ENCODE results near the gene ERAP2. TPM values are rescaled to one million over a fixed set of nuclear protein-coding genes. Genes with fewer than 3 reads are reported as not detected.
"Not testable (repeated sequence)": the region's sequence is repeated elsewhere in the genome, so short reads cannot be mapped to it uniquely, and the experiment has no call there.

ERAP2 gene
- total RNA-seq, 1 donor from 2014 or later = 1.5 TPM

GRCh38 chr5:96871686-96872085 is 4.6 kb upstream of the ERAP2 start:
- TF ChIP-seq CTCF (conservative IDR thresholded peaks at IDR 0.05) = no peak
- H3K27me3 Mint-ChIP-seq = peaks cover 2% of the 10 kb centered on the region
- H3K9me3 Mint-ChIP-seq = no peaks in the 10 kb centered on the region
- no peak overlapping the region for H3K27ac Mint-ChIP-seq
- no peak overlapping the region for H3K4me3 Mint-ChIP-seq
- peaks cover 33% of the 10 kb centered on the region for H3K4me1 Mint-ChIP-seq (ENCODE audit: unreplicated experiment)
- DNase-seq (ENCODE audit: extremely low spot score, unreplicated experiment) = no peak
- H3K36me3 Mint-ChIP-seq = no peaks in the 10 kb centered on the region

GRCh38 chr5:96873449-96873848 is 2.9 kb upstream of the ERAP2 start:
- H3K4me3 Mint-ChIP-seq = no peak overlapping the region
- DNase-seq (ENCODE audit: extremely low spot score, unreplicated experiment) = no peak
- H3K36me3 Mint-ChIP-seq = no peaks in the 10 kb centered on the region
- H3K27ac Mint-ChIP-seq = no peak overlapping the region
- H3K9me3 Mint-ChIP-seq = no peaks in the 10 kb centered on the region
- no peak for TF ChIP-seq CTCF (conservative IDR thresholded peaks at IDR 0.05)
- peaks cover 2% of the 10 kb centered on the region for H3K27me3 Mint-ChIP-seq
- H3K4me1 Mint-ChIP-seq (ENCODE audit: unreplicated experiment) = peaks cover 33% of the 10 kb centered on the region

- H3K27me3 Mint-ChIP-seq = peaks cover 2% of the 10 kb centered on the region
- no peaks in the 10 kb centered on the region for H3K9me3 Mint-ChIP-seq
- H3K36me3 Mint-ChIP-seq = no peaks in the 10 kb centered on the region
- peak overlapping the region; percentile 14 for H3K4me3 Mint-ChIP-seq
- DNase-seq (ENCODE audit: extremely low spot score, unreplicated experiment) = no peak
- TF ChIP-seq CTCF (conservative IDR thresholded peaks at IDR 0.05) = no peak
- no peak overlapping the region for H3K27ac Mint-ChIP-seq
- peaks cover 25% of the 10 kb centered on the region for H3K4me1 Mint-ChIP-seq (ENCODE audit: unreplicated experiment)
Observed at GRCh38 chr5:96874631-96875030, 1.7 kb upstream of the ERAP2 start.

GRCh38 chr5:96875791-96876291 is 459 bp upstream of the ERAP2 start:
- Mint-ChIP-seq H3K36me3 (no peaks in the 10 kb centered on the region), H3K9me3 (no peaks in the 10 kb centered on the region), H3K4me1 (ENCODE audit: unreplicated experiment) (peaks cover 15% of the 10 kb centered on the region), H3K4me3 (peak overlapping the region; percentile 85), H3K27ac (no peak overlapping the region), H3K27me3 (no peaks in the 10 kb centered on the region)
- DNase-seq (ENCODE audit: extremely low spot score, unreplicated experiment) = no peak
- no peak for TF ChIP-seq CTCF (conservative IDR thresholded peaks at IDR 0.05)

- DNase-seq (ENCODE audit: extremely low spot score, unreplicated experiment); H3K36me3 Mint-ChIP-seq; H3K27me3 Mint-ChIP-seq; H3K27ac Mint-ChIP-seq; H3K9me3 Mint-ChIP-seq; H3K4me3 Mint-ChIP-seq: not testable (repeated sequence)
- peaks cover 10% of the 10 kb centered on the region for H3K4me1 Mint-ChIP-seq (ENCODE audit: unreplicated experiment)
Observed at GRCh38 chr5:96876977-96877469, 723 bp downstream of the ERAP2 start.

GRCh38 chr5:96879665-96880064 is 3.4 kb downstream of the ERAP2 start:
- Mint-ChIP-seq H3K4me3 (no peak overlapping the region), H3K4me1 (ENCODE audit: unreplicated experiment) (peaks cover 10% of the 10 kb centered on the region), H3K36me3 (no peaks in the 10 kb centered on the region), H3K27me3 (no peaks in the 10 kb centered on the region), H3K27ac (no peak overlapping the region), H3K9me3 (no peaks in the 10 kb centered on the region)
- TF ChIP-seq CTCF (conservative IDR thresholded peaks at IDR 0.05) = no peak
- no peak for DNase-seq (ENCODE audit: extremely low spot score, unreplicated experiment)
